ENCODE results near the gene GABRB1. TPM values are rescaled to one million over a fixed set of nuclear protein-coding genes. Genes with fewer than 3 reads are reported as not detected.

Gene GABRB1
- total and polyA plus RNA-seq, 2 of the 8 experiments (the other 6 are each of a cell fraction or from before 2014, with no cell fraction given) = 0.22 to 0.38 TPM

DNA sequence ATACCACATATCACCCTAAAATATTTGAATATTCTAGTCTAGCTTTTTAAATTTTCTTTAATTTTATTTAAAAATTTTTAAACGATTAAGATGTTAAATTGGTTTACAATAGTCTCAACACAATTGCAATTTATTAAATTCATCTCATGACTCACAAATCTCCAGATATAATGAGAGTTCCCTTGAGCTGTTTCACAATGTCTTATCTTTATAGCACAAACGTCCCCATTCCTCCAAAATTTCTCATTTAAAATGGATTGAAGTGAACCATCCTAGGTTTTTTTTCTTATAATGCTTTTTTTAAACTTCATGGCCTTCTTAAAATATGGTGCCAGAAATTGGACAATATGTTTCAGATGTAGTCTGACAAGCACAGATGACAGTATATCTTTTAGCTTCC, 204.4 kb downstream of the GABRB1 start:
- Histone ChIP-seq H3K4me3 (ENCODE audit: extremely low read depth in 1 of 4, insufficient read depth in 2 of 4, low read depth in 3 of 4, low read length in 4 of 4) (no peak overlapping the region), H3K9me3 (ENCODE audit: insufficient read depth in 2 of 2, low read depth in 1 of 2, low read length in 1 of 2) (no peaks in the 10 kb centered on the region), H4K91ac (replicated peaks; ENCODE audit: insufficient read length, low read length) (no peak overlapping the region), H3K9ac (replicated peaks in 1 of 4; ENCODE audit: extremely low read depth in 1 of 4, low read depth in 3 of 4, low read length in 3 of 4) (no peak overlapping the region), H3K79me1 (ENCODE audit: low read depth, low read length) (no peaks in the 10 kb centered on the region), H3K4me1 (replicated peaks in 1 of 4; ENCODE audit: control insufficient read depth in 3 of 4, insufficient read depth in 4 of 4, low read length in 3 of 4) (no peaks in the 10 kb centered on the region), H2AK5ac (ENCODE audit: low read depth, low read length) (no peak overlapping the region), H2BK120ac (replicated peaks; ENCODE audit: low read depth, low read length) (no peak overlapping the region), H3K36me3 (ENCODE audit: control insufficient read depth in 2 of 4, insufficient read depth in 4 of 4, low read length in 3 of 4) (no peaks in the 10 kb centered on the region), H4K8ac (ENCODE audit: extremely low read depth, insufficient read depth, low read length) (no peak overlapping the region), H2BK5ac (ENCODE audit: low read depth, low read length) (no peak overlapping the region), H2AFZ (ENCODE audit: low read length) (no peak overlapping the region), H3K4me2 (ENCODE audit: insufficient read depth in 1 of 2, low read depth in 2 of 2, low read length in 2 of 2) (no peak overlapping the region), H3K18ac (ENCODE audit: extremely low read depth, low read length) (no peak overlapping the region), H3K27ac (ENCODE audit: low read depth, low read length) (no peak overlapping the region), H2BK12ac (ENCODE audit: low read depth, low read length) (no peak overlapping the region), H3K23ac (ENCODE audit: insufficient read length) (no peak overlapping the region), H3K23me2 (ENCODE audit: low read depth, low read length) (no peaks in the 10 kb centered on the region), H3K4ac (replicated peaks; ENCODE audit: insufficient read length, low read depth, low read length) (no peak overlapping the region), H3K14ac (ENCODE audit: insufficient read length) (no peak overlapping the region), H2BK20ac (ENCODE audit: low read length) (no peak overlapping the region), H4K5ac (ENCODE audit: insufficient read length, low read depth, low read length) (no peak overlapping the region), H4K20me1 (replicated peaks in 1 of 2; ENCODE audit: control insufficient read depth in 1 of 2, insufficient read depth in 2 of 2, low read length in 2 of 2) (no peaks in the 10 kb centered on the region), H3K56ac (replicated peaks; ENCODE audit: insufficient read length, low read depth, low read length) (no peak overlapping the region), H2BK15ac (ENCODE audit: low read length) (no peak overlapping the region), H3K79me2 (ENCODE audit: control insufficient read depth in 1 of 2, insufficient read depth in 2 of 2, low read length in 2 of 2) (no peaks in the 10 kb centered on the region), H3K27me3 (replicated peaks in 1 of 4; ENCODE audit: control insufficient read depth in 3 of 4, extremely low read depth in 1 of 4, insufficient read depth in 3 of 4, low read length in 3 of 4) (no peaks in the 10 kb centered on the region)
- CTCF ChIA-PET (ENCODE audit: partially characterized antibody) = interaction anchor here (0.6 kb wide), 1 partner anchor 1238 kb away, joined by 3 read pairs; no protein-coding TSS in a partner anchor
- POLR2A ChIA-PET (ENCODE audit: partially characterized antibody) = no interaction called here
- 83% methylated on average over 2 of the region's 2 CpGs; no CpG with 5 or more reads in 1 of the 2 experiments for WGBS, 2 experiments (ENCODE audit: extremely low coverage in 1 of 2, insufficient coverage in 1 of 2, insufficient read length in 1 of 2, insufficient replicate concordance in 2 of 2, low coverage in 1 of 2, low lambda C conversion rate in 2 of 2, missing lambda C conversion rate in 1 of 2)
- FAIRE-seq (no peak), DNase-seq (ENCODE audit: low read depth in 1 of 2, low spot score in 2 of 2) (no peak)
- no peak for TF ChIP-seq KDM1A (IDR thresholded peaks at IDR 0.05; ENCODE audit: borderline replicate concordance, low read length)
- TF ChIP-seq CHD1 (IDR thresholded peaks at IDR 0.05; ENCODE audit: low read depth, low read length) = no peak
- no peak for TF ChIP-seq KDM5A (IDR thresholded peaks at IDR 0.05; ENCODE audit: low read length)
- TF ChIP-seq TAF7 (optimal IDR thresholded peaks at IDR 0.05; ENCODE audit: borderline replicate concordance, low read depth, low read length) = no peak
- TF ChIP-seq, protein P1, sequence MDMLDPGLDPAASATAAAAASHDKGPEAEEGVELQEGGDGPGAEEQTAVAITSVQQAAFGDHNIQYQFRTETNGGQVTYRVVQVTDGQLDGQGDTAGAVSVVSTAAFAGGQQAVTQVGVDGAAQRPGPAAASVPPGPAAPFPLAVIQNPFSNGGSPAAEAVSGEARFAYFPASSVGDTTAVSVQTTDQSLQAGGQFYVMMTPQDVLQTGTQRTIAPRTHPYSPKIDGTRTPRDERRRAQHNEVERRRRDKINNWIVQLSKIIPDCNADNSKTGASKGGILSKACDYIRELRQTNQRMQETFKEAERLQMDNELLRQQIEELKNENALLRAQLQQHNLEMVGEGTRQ (IDR thresholded peaks at IDR 0.05; ENCODE audit: low read length) = no peak
- TF ChIP-seq YY1 (IDR thresholded peaks at IDR 0.05; ENCODE audit: low read depth, low read length) = no peak
- TF ChIP-seq POU5F1 (IDR thresholded peaks at IDR 0.05; ENCODE audit: low read depth, low read length) = no peak
- TF ChIP-seq SP1 (IDR thresholded peaks at IDR 0.05; ENCODE audit: low read depth, low read length) = no peak
- no peak for TF ChIP-seq BRCA1 (IDR thresholded peaks at IDR 0.05; ENCODE audit: low read depth, low read length)
- no peak for TF ChIP-seq GABPA (IDR thresholded peaks at IDR 0.05; ENCODE audit: borderline replicate concordance, insufficient read depth, low read length)

Data from H1 (cell line).